ENCODE results near the gene KLF14.

Gene KLF14

GRCh38 chr7:130752424-130752823 lies 18.4 kb upstream of the KLF14 start:
- Histone ChIP-seq H3K4me2 (ENCODE audit: low read depth, low read length, poor library complexity, severe bottlenecking) (peak overlapping the region; percentile 75), H3K79me2 (ENCODE audit: insufficient read depth, low read length) (no peaks in the 10 kb centered on the region), H4K20me1 (ENCODE audit: low read depth, low read length) (no peaks in the 10 kb centered on the region), H2AFZ (ENCODE audit: low read depth, low read length, severe bottlenecking) (no peak overlapping the region), H3K36me3 (ENCODE audit: low read length) (no peaks in the 10 kb centered on the region; the same call in 1 of the 2 replicates), H3K9me2 (replicated peaks; ENCODE audit: insufficient read depth, low read length) (no peaks in the 10 kb centered on the region), H3F3A (ENCODE audit: insufficient read depth) (no peaks in the 10 kb centered on the region), H3K9ac (ENCODE audit: low read length) (no peak overlapping the region), H3K27me3 (ENCODE audit: low read length) (no peaks in the 10 kb centered on the region), H3K27ac (ENCODE audit: low read depth, low read length) (peak overlapping the region; percentile 62; the same call in 1 of the 2 replicates), H3K9me3 (ENCODE audit: insufficient read depth, low read length) (no peaks in the 10 kb centered on the region), H3K4me3 (ENCODE audit: insufficient read depth, low read length, poor library complexity, severe bottlenecking) (no peak overlapping the region)
- no peak for TF ChIP-seq EZH2phosphoT487 (conservative IDR thresholded peaks at IDR 0.05; ENCODE audit: low read length)
- TF ChIP-seq, protein P1, sequence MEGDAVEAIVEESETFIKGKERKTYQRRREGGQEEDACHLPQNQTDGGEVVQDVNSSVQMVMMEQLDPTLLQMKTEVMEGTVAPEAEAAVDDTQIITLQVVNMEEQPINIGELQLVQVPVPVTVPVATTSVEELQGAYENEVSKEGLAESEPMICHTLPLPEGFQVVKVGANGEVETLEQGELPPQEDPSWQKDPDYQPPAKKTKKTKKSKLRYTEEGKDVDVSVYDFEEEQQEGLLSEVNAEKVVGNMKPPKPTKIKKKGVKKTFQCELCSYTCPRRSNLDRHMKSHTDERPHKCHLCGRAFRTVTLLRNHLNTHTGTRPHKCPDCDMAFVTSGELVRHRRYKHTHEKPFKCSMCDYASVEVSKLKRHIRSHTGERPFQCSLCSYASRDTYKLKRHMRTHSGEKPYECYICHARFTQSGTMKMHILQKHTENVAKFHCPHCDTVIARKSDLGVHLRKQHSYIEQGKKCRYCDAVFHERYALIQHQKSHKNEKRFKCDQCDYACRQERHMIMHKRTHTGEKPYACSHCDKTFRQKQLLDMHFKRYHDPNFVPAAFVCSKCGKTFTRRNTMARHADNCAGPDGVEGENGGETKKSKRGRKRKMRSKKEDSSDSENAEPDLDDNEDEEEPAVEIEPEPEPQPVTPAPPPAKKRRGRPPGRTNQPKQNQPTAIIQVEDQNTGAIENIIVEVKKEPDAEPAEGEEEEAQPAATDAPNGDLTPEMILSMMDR (IDR thresholded peaks at IDR 0.05; ENCODE audit: insufficient read depth, low read length, poor library complexity, severe bottlenecking) = no peak

DNA sequence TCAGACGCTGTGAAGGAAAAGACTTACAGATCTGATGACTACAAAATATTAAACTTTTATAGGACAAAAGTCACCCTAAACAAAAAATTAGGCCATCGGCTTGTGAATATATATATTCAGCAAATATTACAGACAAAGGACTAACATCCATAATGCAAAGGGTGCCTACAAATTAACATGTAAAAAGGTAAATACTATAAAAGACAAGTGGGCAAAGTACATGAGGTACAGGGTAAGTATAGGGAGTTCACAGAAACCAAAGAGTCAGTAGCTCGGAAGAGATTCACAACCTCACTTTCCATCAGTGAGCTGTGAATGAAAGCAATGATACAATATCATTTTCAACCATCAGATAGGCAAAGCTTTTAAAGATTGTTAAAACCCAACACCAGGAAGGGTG lies 16.7 kb upstream of the KLF14 start:
- Histone ChIP-seq H3K27me3 (ENCODE audit: low read length) (no peaks in the 10 kb centered on the region), H3K27ac (ENCODE audit: low read depth, low read length) (0 out of 2 replicates have a peak overlapping the region, but pooled peaks have one; percentile 23), H3K36me3 (ENCODE audit: low read length) (no peaks in the 10 kb centered on the region; the same call in 1 of the 2 replicates), H3K4me2 (ENCODE audit: low read depth, low read length, poor library complexity, severe bottlenecking) (no peak overlapping the region), H4K20me1 (ENCODE audit: low read depth, low read length) (no peaks in the 10 kb centered on the region), H3K9me2 (replicated peaks; ENCODE audit: insufficient read depth, low read length) (no peaks in the 10 kb centered on the region), H3K79me2 (ENCODE audit: insufficient read depth, low read length) (no peaks in the 10 kb centered on the region), H3F3A (ENCODE audit: insufficient read depth) (no peaks in the 10 kb centered on the region), H3K9me3 (ENCODE audit: insufficient read depth, low read length) (no peaks in the 10 kb centered on the region), H2AFZ (ENCODE audit: low read depth, low read length, severe bottlenecking) (no peak overlapping the region), H3K9ac (ENCODE audit: low read length) (no peak overlapping the region), H3K4me3 (ENCODE audit: insufficient read depth, low read length, poor library complexity, severe bottlenecking) (no peak overlapping the region)
- TF ChIP-seq, protein P1 (IDR thresholded peaks at IDR 0.05; ENCODE audit: insufficient read depth, low read length, poor library complexity, severe bottlenecking) = no peak
- TF ChIP-seq EZH2phosphoT487 (conservative IDR thresholded peaks at IDR 0.05; ENCODE audit: low read length) = no peak

- Histone ChIP-seq H3K4me2 (ENCODE audit: low read depth, low read length, poor library complexity, severe bottlenecking) (no peak overlapping the region), H2AFZ (ENCODE audit: low read depth, low read length, severe bottlenecking) (no peak overlapping the region), H3K4me3 (ENCODE audit: insufficient read depth, low read length, poor library complexity, severe bottlenecking) (no peak overlapping the region), H3K9me3 (ENCODE audit: insufficient read depth, low read length) (no peaks in the 10 kb centered on the region), H3K27me3 (ENCODE audit: low read length) (no peaks in the 10 kb centered on the region), H3K9me2 (replicated peaks; ENCODE audit: insufficient read depth, low read length) (no peaks in the 10 kb centered on the region), H3K9ac (ENCODE audit: low read length) (no peak overlapping the region), H3F3A (ENCODE audit: insufficient read depth) (no peaks in the 10 kb centered on the region), H3K36me3 (ENCODE audit: low read length) (no peaks in the 10 kb centered on the region; the same call in 1 of the 2 replicates), H3K27ac (ENCODE audit: low read depth, low read length) (no peak overlapping the region), H4K20me1 (ENCODE audit: low read depth, low read length) (no peaks in the 10 kb centered on the region), H3K79me2 (ENCODE audit: insufficient read depth, low read length) (no peaks in the 10 kb centered on the region)
- TF ChIP-seq, protein P1 (IDR thresholded peaks at IDR 0.05; ENCODE audit: insufficient read depth, low read length, poor library complexity, severe bottlenecking) = no peak
- no peak for TF ChIP-seq EZH2phosphoT487 (conservative IDR thresholded peaks at IDR 0.05; ENCODE audit: low read length)
These were observed 14.8 kb upstream of the KLF14 start for GRCh38 chr7:130748531-130749389.
